Activated CD4-positive, alpha-beta T cell treated with anti-CD3 and anti-CD28 coated beads for 1 hour (primary cell): ENCODE results near the gene COL15A1.

Experiments
- DNase-seq: peaks from one replicate; pipeline ENCODE4 v3.0.0-alpha.2; 2020

Gene COL15A1

DNA sequence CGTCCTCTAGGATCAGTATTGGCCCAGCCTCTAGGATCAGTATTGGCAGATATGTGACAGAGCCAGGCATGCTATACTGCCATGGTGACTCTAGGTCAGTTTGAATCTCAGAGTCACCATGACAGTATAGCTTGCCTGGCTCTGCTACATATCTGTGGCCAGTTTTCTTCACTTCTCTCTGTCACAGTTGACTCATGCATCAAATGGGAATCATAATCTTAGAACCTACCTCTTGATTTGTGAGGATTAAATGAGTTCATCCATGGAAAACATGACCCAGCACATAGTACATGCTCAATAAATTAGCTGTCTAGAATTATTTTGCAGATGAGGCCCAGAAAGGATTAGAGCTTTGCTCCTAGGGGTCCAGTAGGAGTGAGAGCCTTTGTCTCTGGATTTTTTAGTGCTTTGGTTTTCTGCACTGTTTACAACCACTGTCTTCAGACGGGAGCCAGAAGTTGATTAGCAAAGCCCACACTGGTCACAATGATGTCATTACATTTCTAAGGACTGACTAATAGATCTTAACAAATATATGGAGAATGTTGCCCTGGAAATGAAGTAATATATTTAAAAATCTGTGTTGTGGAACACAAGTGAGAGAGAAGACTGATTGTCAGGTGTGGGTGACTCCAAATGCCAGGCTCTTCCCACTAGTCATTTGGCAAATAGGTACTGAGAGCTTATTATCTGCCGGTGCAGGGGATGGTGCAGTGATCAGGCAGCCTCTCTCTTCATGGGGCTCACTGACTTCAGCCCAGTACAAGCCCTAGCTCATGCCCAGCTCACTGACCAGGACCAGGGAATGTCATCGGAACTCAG lies 76.0 kb downstream of the COL15A1 start:
- no peak for DNase-seq

DNA sequence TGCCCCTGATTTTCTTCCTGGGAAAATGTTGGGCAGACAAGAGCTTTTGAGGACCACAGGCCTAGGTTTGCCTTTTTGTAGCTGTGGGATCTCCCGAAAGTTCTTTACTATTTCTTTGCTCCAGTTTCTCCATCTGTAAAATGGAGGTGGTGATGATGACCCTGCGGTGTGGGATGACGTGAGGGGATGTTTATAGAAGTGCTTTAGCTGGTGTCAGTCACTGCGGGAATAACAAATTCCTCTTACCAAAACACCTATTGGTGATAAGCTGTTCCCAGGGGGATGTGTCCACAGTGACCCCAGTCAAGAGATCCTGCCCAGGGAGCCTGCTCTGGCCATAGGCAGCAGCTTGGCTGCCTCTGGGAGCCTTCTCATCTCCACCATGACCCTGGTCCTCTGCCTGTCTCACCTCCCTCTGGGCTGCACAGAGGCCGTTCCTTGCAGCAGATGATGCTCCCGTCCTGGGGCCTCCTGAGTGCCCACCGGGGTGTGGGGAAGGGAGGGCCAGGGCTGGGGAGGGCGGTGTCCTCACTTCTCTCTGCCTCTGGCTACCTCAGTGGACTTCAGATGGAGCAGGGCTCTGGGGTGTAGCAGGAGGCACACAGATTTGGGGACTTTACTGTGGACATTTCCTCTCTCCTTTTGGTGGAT lies 77.2 kb downstream of the COL15A1 start:
- no peak for DNase-seq

DNA sequence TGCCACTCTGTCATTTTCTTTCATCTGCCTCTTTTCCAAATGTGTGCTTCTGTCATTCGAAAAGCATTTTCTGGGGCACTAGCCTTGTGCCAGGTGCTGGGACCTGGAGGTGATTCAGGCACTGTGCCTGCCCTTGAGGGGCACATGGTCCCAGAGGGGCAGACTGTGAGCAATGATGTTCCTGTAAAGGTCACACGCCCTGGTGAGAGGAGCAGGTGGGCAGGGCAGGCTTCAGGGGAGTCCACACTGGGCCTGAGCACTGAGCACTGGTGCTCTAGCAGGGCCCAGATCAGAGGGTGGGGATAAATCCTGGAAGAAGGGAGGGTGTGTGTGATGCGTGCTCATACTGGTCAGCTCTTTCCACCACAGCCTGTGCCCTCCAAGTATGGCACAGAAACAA lies 77.8 kb downstream of the COL15A1 start:
- no peak for DNase-seq

DNA sequence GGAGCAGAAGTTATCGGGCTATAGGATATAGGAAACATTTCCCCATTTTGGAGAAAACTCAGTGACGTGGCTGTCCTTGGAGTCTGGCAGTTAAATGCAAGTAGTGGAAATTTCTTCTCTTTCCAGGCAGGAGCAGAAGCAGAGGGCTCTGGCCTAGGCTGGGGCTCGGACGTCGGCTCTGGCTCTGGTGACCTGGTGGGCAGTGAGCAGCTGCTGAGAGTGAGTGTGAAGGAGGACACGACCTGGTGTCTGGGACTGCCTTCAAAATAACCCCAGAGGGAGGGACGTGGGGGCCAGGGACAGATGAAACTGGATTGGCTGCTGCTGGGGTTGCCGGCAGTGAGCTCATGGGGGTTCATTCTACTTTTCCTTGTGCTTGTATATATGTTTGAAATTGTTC lies 79.5 kb downstream of the COL15A1 start:
- no peak for DNase-seq

DNA sequence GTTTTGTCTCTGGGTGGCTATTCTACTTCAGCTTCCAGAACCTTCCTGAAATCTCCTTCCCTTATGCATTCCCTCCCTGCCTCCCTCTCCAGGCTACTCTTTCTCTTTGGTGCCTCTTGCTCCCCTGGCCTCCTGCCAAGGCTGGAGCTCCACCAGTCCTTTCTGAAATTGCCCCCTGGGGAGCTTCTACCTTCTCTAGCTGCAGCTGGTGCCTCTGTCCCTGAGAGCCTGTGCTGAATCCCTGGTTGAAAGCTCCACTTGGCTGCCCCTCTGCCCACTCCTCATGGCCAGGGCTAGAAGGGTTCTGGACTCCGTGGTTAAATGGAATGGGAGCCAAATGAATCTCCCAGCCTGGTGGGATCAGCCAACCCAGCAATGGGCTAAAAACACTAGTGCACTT lies 80.1 kb downstream of the COL15A1 start:
- no peak for DNase-seq

DNA sequence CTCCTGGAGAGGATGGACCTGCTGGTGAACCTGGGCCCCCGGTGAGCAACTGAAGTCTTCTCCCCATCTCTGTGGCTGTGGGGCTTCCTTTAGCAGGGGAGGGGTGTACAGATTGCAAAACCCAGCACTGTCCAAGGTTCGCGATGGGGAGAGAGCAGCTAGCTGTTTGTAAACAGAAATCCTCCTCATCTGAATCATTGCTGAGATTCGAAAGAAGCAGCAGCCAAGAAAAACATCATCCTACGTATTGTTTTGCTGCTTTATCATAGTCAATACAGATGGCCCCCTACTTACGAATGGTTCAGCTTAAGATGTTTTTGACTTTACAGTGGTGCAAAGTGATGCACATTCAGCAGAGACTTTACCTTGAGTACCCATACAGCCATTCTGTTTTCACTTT lies 81.3 kb downstream of the COL15A1 start:
- DNase-seq, result no peak

DNA sequence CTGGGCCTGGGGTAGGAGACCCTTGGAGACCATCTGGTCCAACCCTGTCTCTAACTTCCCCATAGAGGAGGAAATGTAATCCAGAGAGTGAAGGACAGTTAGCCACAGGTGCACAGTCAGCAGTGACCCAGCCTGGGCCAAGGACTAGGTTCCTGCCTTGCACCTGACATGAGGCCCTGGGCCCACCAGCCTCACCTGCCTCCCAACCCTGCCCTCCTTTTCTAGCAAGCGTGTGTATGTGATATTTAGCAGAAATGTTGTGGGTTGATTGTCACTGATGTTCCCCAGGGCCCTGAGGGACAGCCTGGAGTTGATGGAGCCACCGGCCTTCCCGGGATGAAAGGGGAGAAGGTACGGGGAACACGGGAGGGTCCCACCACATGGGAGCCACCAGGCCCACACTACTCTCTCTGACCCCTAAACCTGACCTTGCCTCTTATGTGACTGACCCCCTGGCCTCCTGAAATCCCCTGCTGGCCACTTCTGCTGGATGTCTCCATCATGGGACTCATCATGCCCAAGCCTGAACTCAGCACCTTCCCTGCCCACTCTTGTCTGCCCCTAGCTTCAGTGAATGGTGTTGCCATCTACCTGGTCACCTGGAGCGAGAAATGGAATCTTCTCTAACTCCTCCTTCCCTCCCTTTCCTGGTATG lies 82.0 kb downstream of the COL15A1 start:
- no peak for DNase-seq

DNA sequence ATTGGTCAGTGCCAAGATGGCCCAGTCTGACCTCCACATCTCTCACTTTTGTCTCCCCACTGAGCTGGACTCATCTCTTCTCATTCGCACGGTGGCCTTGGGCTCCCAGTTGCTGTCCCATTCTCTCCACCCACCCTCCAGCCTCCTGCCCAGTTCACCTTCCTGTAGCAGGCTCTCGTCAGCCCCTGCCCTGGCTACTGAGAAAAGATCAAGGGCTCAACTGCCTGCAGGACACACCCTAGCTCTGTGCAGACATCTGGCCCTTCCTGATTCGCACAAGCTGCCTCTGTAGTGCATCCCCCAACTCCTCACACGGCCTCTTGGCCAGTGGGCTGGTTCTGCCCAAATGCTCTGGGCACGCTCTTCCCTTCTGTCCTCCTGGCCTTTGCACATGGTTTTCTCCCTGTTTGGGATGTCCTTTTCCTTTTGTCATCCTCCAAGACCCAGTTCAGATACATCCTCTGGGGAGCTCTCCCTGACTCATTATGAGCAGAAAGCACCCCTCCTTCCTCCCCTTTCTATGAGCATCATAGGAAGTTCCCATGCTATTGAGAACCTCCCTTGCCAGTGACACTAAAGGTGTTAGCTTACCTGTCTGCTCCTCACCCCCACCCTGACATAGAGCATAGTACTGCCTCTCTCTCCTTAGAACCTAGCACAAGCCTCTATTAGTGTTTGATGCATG lies 82.7 kb downstream of the COL15A1 start:
- DNase-seq, result no peak

DNA sequence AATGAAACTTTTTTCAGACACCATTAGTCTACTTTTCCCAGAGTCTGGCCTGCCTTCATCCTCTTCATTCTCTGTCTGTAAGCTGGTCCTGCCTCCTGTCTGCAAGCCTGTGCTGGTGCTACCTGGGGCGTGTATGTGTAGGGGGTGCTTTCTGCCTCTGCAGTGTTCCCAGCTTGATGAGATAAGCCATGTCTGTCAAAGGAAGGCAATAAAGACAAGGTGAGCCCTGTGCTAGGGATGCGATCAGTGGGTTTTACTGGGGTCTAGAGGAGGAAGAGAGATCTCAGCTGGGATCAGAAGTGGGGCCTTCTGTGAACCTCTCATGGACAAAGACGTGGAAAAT lies 83.2 kb downstream of the COL15A1 start:
- no peak for DNase-seq

DNA sequence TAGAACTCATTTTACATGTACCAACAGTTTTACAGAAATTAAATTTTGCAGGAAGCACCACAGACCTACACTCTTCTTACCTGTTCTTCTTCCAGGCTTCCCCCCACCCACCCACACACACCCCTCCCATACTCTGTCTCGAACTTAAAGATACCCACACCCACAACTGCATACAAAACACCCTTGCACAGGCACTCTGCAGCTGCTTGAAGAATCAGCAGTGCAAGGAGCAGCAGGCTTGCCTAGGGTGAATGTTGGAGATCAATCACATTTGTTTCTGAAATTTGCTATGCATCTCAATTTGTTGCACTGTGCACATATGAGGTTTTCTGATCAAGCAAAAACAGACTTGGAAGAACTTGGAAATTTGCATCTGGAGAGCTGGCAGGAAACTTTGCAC lies 83.7 kb downstream of the COL15A1 start:
- DNase-seq, result no peak

DNA sequence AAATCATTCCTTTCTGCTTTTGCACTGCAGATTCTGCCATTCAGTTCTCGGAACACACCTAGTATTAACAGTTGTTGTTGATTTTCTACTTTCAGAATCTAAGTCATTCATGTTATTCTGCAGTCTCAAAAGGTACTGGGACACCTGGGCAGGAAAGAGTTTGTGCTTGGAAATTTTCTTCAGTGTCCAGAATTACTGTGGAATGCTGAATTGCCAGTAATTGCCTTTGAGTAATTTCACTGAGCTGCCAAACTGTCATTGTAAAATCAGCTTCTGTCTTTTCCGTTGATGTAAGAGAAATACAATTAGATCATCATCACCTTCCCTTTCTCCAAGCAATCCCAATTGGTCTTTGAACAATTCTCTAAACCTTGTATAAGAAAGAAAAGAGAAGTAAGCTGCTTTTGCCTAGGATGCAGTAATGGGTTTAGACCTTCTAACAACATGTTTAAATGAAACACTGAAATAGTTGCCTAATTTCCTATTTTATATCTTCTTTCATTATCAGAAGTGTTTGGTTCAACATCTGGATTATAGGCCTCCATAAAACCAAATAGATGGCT lies 85.5 kb downstream of the COL15A1 start:
- no peak for DNase-seq

DNA sequence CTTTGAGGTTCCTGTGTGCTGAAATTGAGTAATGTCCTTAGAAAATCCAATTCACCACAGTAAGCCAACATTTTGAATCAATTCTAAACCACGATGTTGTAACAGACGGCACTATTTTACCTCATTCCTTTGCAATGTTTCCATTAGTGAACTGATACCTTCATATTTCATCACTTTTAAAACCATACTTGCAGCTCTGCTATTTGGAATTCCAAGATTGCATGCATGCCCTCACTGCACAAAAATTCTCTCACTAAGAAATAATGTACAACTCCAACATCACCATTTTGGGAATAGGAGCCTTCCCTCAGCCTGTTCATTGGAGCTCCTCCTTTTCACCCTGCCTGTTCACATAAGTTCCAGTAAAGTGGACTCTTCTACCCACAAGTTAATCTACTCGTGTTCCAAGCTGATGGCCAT lies 86.4 kb downstream of the COL15A1 start:
- no peak for DNase-seq

DNA sequence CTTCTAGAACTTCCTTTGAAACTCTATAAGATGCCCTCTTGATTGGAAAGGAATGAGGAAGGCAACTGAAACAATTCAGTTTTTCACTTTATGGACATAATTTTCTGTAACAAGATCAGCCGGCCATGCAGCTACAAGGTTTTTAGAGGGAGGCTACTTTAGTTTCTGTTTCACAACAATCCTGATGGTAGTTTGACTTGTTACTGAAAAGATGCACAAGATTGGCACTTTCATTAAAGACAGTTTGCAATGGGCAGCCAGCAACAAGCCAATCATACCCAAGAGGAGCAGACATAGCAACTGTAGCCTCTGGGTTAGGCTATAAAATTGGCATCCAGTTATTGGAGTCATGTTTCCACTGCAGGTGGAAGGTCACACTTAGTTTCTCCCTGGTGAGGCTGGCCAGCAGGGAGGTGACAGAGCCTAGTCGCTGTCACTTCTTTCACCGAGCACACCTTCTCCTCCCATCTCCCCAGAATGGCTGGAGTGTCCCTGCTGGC lies 87.0 kb downstream of the COL15A1 start:
- DNase-seq, result no peak

DNA sequence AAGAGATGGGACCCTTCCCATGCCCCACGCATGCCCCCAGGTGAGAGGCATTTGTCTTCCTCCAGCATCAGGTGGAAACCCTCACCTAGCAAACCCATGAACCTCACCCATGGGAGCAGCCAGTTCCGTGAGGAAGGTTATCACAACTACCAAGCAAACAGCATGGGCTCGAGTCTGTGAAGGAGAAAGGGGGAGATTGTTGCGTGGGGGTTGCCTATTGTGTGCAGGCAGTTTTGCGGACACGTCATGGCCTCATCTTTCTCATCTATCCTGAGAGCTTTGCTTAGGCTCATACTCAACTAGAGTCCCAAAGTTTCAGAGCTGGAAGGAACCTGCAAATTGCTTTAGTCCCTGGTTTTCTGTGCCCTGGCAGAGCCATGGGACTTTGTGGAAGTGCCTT lies 87.6 kb downstream of the COL15A1 start:
- DNase-seq, result no peak

DNA sequence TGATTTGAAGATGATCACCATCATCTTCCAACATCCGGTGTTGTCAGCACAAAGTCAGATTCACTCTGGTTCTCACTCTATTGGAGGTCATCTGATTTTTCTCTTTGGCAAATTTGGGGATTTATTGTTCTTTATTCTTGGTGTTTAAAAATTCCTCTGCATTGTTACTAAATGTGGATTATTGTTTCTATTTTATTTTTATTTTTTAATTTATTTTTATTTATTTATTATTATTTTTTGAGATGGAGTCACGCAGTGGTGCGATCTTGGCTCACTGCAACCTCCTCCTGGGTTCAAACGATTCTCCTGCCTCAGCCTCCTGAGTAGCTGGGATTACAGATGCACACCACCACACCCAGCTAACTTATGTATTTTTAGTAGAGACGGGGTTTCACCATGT lies 88.3 kb downstream of the COL15A1 start:
- DNase-seq, result no peak

DNA sequence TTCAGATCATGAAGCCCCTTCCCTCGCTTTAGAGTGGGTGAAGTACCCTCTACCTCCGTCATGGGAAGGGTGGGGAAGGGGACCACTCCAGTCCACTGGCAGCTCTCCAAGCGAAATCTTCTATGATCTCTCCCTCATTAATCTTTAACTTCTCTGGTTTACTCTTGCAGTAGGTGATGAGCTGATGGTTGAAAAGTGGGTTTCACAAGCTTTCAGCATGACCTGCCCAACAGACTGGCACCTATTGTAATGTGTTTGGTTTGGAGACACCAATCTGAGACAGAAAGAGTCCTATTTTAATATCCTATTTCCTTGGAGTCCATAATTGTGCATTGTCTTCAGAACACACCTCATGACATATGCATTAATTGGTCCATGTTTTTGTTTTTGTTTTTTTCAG lies 90.4 kb downstream of the COL15A1 start:
- DNase-seq, result no peak

DNA sequence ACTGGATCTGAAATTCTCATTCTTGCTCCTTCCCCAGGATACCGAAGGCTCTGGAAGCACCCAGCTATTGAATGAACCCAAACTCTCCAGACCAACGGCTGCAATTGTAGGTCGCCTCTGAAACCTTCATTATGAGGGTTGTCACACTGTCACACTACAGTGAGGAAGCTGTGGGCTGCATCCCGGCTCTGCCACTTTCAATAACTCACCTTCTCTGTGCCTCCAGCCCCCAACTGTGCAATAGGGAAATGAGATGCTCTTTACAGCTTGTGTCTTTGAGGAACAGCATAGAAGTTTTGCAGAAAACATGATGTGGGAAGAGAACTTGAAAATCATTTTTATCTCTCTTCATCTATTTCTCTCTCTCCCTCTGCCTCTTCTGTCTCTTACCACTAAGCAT lies 91.6 kb downstream of the COL15A1 start:
- DNase-seq, result no peak

DNA sequence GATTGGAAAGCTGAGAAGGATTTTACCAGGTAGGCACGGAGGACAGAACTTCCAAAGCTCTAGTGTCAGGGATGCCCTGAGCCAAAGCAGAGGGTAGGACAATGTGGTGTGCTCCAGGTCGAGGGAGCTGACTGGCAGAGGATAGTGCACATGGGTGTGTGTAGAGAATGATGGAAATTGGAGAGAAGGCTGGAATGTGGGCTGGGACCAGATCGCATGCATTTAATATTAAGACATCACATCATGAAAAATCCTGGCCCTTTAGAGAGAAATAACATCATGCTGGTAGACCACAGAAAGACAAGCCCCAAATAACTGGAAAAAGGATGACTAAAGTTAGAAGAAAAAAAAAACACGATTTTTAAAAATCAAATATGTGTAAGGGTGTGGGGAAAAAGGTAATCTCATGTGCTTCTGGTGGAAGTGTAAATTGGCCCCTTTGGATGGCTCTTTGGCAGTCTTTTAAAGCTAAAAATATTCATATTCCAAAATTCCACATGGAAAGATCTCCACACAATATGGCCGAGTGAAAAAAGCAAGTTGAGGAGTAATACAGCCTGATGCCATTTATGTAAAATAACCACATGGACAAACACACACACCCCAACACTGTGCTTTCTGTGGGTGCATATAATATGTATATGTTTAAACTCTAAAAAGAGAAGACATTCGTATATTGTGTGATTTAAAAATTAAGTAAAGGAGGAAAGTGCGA lies 94.2 kb downstream of the COL15A1 start:
- DNase-seq, result no peak

DNA sequence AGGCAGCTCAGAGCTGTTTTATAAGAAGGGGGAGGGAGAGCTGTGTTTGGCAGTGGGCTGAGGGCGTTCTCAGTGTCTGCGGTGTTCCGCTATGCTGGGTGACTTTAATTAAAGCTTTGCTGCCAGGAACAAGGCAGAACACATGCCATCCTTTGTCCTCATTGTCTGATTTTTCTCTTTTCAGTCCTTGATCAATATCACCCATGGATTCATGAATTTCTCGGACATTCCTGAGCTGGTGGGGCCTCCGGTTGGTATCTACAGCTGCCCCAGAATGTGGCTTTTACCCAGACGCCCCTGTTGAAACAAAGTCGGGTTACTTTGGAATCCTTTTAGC lies 94.7 kb downstream of the COL15A1 start:
- DNase-seq, result no peak

DNA sequence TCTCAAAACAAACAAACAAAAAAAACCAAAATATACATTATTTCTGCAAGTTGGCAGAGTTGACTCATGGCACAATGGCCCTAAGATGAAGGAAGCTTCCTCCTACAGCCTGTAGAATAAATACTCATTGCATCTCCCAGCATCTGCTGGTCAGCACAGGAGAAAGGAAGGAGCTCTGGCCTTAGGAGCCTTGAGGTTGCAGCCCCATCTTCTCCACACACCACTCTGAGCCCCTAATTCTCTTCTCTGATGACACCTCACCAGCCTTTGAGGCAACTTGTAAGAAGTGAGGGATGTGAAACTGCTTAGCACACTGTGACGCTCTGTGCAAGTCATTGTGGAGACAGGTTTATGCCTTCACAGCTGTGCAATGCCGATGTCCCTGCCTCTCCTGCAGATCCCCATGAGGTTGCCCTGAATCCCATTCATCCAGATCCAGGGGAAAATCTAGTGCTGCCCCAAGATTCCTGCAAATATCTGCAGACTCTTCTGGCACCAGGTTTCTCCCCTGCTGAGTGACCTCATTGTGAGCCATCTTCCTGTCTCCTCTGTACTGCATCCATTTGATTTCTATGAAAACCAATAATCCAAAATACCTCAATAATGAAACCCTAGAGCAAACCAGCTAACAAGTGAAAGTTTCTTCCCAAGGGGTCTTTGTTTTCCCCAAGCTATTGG lies 95.9 kb downstream of the COL15A1 start:
- no peak for DNase-seq

DNA sequence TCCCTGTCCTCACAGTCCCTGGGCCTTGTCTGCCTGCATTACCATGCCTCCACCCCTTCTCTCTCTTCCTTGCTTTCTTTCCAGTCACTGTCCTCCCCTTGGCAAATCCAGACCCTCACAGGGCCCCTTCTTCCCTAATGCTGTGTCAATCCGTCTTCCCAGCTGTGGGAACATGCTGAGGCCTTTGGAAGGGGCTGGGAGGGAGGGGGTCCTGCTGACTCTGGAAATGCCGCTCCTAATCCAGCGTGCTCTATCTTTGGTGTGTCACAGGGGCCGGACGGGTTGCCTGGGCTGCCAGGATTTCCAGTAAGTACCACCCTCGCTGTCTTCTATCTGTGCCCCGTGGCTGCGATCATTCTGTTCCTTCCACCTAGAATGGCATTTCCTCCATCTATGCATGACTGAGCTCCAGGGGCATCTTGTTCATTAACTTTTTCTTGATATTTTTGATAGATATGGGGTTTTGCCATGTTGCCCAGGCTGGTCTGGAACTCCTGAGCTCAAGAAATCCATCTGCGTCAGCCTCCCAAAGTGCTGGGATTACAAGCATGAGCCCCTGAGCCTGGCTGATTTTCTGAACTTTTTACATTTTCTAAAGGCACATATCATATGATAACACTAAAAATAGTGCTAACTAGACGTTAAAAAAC lies 96.7 kb downstream of the COL15A1 start:
- no peak for DNase-seq
